Measurements from ENCODE around the gene PPP1R1B.

DNA sequence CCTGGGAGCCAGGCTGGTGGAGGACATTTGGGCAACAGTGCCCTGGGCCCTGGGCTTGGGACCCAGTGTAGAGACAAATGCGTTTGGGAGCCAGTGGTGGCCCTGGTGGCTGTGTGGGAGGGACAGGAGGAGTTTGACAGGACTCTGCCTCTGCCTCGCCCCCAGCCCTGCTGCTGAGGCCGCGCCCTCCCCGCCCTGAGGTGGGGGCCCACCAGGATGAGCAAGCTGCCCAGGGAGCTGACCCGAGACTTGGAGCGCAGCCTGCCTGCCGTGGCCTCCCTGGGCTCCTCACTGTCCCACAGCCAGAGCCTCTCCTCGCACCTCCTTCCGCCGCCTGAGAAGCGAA is 26.5 kb downstream of the PPP1R1B start:
- TF ChIP-seq POLR2AphosphoS5 (IDR thresholded peaks at IDR 0.05; ENCODE audit: low read depth, low read length) = no peak
- no peak for TF ChIP-seq POLR2A (IDR thresholded peaks at IDR 0.05; ENCODE audit: low read depth, low read length)
- TF ChIP-seq TAF1 (IDR thresholded peaks at IDR 0.05; ENCODE audit: borderline replicate concordance, low read depth, low read length) = no peak

All from GM12892 (cell line).